Stimulated activated CD8-positive, alpha-beta memory T cell treated with anti-CD3 and anti-CD28 coated beads, Interleukin-4, amount 100 ng/mL, for 1 hour (primary cell): ENCODE measurements around the gene DDX5.

ENCODE experiments used
- DNase-seq, 2 donors: peaks; one replicate each; pipeline ENCODE4 v3.0.0-alpha.2; 2020; ENCODE audit warnings: low read depth in 2 of 2, low spot score in 1 of 2

The DDX5 gene

DNA sequence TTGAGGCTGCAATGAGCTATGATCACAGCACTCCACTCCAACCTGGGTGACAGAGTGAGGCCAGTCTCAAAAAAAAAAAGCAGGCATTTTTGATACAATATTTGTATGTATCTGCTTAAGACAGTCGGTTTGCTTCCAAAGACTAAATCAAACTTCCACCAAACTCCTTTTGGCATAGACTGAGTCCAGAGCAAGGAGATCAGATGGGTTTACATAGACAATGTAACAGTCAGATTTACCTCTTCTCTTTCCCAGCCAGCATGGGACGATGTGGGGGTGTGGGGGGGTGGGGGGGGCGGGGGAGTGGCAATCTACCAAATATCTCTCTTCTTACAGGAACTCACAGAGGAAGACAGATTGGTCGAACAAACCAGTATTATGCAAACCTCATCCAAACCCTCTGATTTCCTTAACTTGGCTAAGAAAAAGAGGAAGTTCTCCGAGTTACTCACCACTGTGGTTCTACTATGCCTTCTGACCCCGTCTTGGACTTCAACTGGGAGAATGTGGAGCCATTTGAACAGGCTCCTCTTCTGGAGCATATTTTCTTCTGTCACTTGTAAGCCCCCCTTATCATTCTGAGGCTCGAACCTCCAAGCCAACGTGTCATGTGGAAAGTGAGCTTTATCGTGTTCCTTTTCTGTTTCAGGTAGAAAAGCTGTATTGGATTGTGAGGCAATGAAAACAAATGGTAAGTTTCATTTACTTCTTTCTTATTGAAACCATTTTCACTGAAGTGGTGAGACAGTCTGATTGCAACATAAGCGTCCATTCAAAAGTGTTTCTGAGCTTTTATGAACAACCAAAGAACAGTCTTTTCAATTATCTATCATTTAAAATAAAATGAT is 57.2 kb downstream of the DDX5 start, which contains the start of gene MILR1:
TSS of gene MILR1 (plus strand) at position 451 of the 848 bp plus-strand sequence. CDS start at position 505, 54 bp downstream.
- DNase-seq, result no peak
